Bronchial epithelial cell (primary cell): ENCODE results near the gene ITGA2B. TPM values are rescaled to one million over a fixed set of nuclear protein-coding genes. Genes with fewer than 3 reads are reported as not detected.

ENCODE experiments used
- DNase-seq: peaks from one replicate; pipeline ENCODE4 v3.0.0-alpha.2; 2010; ENCODE audit warnings: low read depth
- FAIRE-seq: peaks from 2 replicates; lab custom pipeline; 2011; peaks lifted over from hg19 to GRCh38; lab: Jason Lieb, UNC
- H3K27me3 ChIP-seq: 2 replicates; pipeline ENCODE4 v1.5.1; 2011; ENCODE audit warnings: low read length; ENCODE audit not compliant: control insufficient read depth, insufficient read depth
- H3K36me3 ChIP-seq: 2 replicates; pipeline ENCODE4 v1.5.1; 2011; ENCODE audit warnings: low read length; ENCODE audit not compliant: control insufficient read depth, insufficient read depth
- H3K4me3 ChIP-seq: 2 replicates; pipeline ENCODE4 v1.5.1; 2011; ENCODE audit warnings: mild to moderate bottlenecking, low read depth, low read length, control low read depth
- CTCF ChIP-seq: IDR thresholded peaks from 2 replicates; pipeline ENCODE4 v1.5.1; 2011; ENCODE audit warnings: mild to moderate bottlenecking, moderate library complexity, low read length, control low read depth, inconsistent platforms; ENCODE audit not compliant: insufficient read depth, severe bottlenecking
- total RNA-seq: library from RNA; depleted of rRNA; stranded (reverse); fragments of >200 nt; gene quantifications from 2 replicates; pipeline ENCODE4 v1.2.1, GENCODE V29; 2014

Gene ITGA2B
- total RNA-seq, 1 donor from 2014 or later, result not detected

- peaks cover 22% of the 10 kb centered on the region for H3K36me3 ChIP-seq
- TF ChIP-seq CTCF, result no peak
- DNase-seq (no peak), FAIRE-seq (no peak)
- H3K4me3 ChIP-seq, result no peak overlapping the region
- H3K27me3 ChIP-seq, result no peaks in the 10 kb centered on the region
These were observed 67.1 kb downstream of the ITGA2B start for GRCh38 chr17:44322236-44322895.

Other genes starting within 250 kb of the ITGA2B start
- gene HROB, start 247.7 kb downstream of the ITGA2B start, total RNA-seq, result 0.26 and 0.64 TPM in 2 replicates
- gene ASB16, start 218.9 kb downstream of the ITGA2B start, total RNA-seq, result not detected in 2 replicates
- gene TMUB2, start 202.7 kb downstream of the ITGA2B start, total RNA-seq, result 20.3 and 25.6 TPM in 2 replicates
- 32.4 and 46.3 TPM in 2 replicates for gene ATXN7L3, start 189.8 kb downstream of the ITGA2B start, total RNA-seq
- gene UBTF, start 170.0 kb downstream of the ITGA2B start, total RNA-seq, result 22.9 and 36.1 TPM in 2 replicates
- not detected in 2 replicates for gene SLC4A1, start 121.5 kb downstream of the ITGA2B start, total RNA-seq
- gene RUNDC3A, start 81.0 kb downstream of the ITGA2B start, total RNA-seq, result 0.26 and 3.1 TPM in 2 replicates
- 83.7 and 113 TPM in 2 replicates for gene SLC25A39, start 64.8 kb downstream of the ITGA2B start, total RNA-seq
- 200 and 513 TPM in 2 replicates for gene GRN, start 44.3 kb downstream of the ITGA2B start, total RNA-seq
- gene FAM171A2, start 25.8 kb downstream of the ITGA2B start, total RNA-seq, result 0.53 and 0.90 TPM in 2 replicates
- gene GPATCH8, start 113.8 kb upstream of the ITGA2B start, total RNA-seq, result 12.3 and 14.2 TPM in 2 replicates
- gene FZD2, start 167.8 kb upstream of the ITGA2B start, total RNA-seq, result under 0.01 and 0.13 TPM in 2 replicates